ENCODE data around the gene TSPAN7.
A peak's percentile ranks its signal among the peaks of the same experiment; 100 is the strongest.

The TSPAN7 gene, protein sequence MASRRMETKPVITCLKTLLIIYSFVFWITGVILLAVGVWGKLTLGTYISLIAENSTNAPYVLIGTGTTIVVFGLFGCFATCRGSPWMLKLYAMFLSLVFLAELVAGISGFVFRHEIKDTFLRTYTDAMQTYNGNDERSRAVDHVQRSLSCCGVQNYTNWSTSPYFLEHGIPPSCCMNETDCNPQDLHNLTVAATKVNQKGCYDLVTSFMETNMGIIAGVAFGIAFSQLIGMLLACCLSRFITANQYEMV

DNA sequence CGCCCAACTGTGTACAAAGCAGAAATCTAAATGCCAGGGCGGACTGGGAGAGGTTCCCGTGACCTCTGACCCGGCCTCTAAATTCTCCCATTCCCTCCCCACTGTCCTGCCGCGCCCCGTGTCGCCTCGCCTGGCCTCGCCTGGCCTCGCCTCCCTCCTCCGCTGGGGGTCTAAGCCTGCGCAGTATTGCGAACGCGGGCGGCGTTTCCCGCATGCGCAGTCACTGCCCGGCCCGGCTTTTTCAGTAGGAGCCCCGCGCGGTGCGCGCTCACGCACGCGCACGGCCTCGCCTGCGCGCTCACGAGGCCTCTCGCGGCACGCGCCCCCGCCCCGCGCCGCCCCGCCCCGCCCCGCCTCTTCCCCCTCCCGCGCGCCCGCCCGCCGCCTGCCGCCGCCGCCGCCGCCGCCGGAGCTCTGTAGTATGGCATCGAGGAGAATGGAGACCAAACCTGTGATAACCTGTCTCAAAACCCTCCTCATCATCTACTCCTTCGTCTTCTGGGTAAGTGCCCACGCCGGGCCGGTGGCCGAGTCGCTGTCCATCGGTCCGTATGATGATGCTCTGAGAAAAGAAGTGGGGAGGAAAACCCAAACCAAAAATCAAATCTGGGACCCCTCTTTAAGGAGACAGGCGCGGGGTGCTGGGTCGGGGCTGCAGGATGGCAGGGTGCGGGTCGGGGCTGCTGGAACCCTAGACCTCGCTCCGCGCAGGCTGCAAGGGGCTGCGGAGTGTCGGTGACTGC, at the start of gene TSPAN7:
Gene TSPAN7, plus strand, starts transcription at position 417 of the 743 bp plus-strand sequence. Its CDS starts 5 bp downstream, at position 422.
- DNase-seq = peak; percentile 70 to 97 (median 74)
- intact Hi-C loops (cut with DNase I) = no loop called here

DNA sequence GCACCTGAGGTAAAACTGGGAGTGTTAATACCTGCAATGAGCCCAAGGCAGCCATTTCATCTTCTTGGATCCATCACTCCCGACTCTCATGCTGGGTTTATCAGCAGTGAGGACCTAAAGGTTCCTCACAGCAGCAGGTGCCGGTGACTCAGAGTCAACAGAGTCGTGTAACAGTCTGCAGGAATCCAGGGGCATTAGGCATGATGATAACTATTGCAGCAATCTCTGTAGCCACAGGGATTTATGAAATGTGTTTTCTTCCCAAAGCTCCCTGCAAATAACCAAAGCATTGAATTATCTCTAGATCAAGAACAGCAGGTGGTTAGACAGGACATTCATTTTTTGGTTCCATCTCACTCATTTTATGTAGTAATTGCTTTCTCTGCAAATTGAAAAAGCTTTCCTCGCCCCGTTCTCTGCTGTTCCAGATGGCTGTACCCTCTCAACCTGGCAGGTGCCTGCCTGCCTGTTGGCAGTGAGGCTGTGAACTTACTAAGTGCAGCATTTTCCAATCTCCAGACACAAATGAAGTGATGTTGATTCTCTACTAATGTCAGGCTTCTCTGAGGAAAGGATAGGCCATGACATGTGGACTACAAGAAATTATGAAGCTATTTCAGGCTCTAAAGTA, 48.1 kb upstream of the TSPAN7 start:
- intact Hi-C loops (cut with DNase I) = no loop called here
- peak in 4 of 10 donors; percentile 14 to 80 (median 72) for DNase-seq

DNA sequence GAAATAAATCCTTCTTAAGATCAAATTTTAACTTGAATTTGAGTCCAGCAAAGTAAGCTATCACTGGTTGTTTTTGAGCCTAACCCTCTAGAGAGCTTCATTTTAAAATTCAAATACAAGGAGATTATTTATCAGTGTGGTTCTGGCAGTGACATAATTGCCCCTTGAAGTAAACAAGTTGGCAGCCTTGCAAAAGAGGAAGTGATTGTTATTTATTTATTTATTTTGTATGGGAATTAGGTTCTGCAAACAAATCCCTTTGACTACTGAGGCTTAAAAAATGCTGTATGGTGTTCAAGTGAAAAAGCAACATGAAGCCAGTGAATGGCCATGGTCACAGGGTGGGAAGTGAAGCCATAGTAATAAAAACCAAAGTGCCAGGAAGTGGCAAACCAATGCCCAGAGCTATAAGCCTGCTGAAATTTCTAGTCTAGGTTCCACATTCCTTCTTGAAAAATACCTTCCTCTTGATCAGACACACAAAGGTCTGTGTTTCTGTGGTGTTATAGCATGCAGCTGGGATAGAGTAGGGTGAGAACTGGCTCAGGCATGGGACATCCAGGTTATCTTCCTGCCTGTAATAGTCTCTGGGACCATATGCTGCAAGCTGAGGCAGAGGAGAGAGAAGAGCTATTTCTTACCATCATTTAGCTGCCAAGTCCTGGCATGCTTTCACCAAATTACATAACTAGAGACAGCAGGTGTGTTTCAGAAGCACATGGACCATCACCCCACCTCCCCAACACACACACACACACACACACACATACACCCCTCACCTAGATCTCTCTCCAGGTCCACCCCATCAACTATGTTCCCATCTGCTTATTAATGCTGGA, 47.1 kb upstream of the TSPAN7 start:
- DNase-seq = no peak
- intact Hi-C loops (cut with DNase I) = no loop called here

DNA sequence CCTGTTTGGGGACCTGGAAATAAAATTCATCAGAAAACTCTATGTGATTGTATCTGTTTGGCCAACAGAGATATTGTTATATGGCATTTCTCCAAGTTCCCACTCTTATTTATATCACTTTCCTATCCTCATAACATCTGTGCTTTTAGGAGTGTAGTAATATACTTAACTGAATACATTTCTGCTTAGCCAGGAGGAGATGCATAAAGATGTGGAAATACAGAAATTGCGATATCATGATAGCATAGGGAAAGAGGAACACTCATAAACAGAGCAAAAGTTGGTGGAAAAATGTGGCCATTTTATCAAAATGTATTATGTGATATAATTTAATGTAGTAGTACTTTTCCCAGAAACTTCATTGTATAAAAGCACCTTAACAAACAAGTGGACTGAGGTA, 46.1 kb upstream of the TSPAN7 start:
- intact Hi-C loops (cut with DNase I) = no loop called here

DNA sequence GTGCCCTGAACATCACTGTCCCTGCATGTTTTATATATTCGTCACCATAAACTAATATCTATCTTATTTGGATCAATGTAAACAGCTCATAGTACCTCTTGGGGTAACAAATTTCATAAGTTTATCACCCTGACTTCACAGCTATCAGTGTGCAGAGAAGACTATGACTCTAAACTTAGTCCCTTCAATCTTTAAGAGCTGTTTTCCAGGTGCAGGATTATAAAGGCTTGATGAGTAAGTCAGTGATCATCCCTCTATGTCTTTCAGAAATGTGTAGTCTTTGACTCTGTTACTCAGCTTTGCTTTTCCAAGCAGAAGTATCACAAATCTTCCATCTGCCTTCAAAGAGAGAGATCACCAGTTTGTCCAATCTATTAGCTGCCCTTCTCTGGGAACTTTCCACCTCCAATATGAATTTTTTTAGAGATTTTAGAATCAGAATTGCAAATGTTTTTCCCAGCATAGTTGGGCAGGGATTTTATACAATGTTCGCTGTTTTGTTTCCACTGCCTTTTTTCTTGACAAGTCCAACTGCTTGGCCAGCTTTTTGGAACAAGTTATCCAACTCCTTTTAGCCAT, 45.1 kb upstream of the TSPAN7 start:
- intact Hi-C loops (cut with DNase I) = no loop called here

More for the DNA sequence above, 46.1 kb upstream of the TSPAN7 start:
- no peak for DNase-seq

DNA sequence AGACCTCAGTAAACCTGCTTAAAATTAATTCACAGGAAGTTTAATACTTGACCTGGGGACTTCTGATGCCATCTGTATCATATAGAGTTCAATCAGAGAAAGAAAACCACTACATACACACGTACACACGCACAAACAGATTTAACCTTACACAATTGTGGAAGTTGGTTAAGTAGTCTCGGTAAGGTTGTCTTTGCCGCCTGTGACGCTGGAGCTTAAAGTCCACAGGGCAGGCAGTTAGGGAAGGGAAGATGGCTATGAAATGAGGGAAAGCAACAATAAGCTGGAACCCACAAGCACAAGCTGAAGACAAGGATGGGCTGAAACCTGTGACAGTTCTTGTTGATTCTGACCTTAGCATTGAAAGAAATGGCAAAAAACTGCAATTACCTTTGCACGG, 41.7 kb upstream of the TSPAN7 start:
- no peak for DNase-seq
- intact Hi-C loops (cut with DNase I) = no loop called here

More for the DNA sequence above, 45.1 kb upstream of the TSPAN7 start:
- DNase-seq = no peak

DNA sequence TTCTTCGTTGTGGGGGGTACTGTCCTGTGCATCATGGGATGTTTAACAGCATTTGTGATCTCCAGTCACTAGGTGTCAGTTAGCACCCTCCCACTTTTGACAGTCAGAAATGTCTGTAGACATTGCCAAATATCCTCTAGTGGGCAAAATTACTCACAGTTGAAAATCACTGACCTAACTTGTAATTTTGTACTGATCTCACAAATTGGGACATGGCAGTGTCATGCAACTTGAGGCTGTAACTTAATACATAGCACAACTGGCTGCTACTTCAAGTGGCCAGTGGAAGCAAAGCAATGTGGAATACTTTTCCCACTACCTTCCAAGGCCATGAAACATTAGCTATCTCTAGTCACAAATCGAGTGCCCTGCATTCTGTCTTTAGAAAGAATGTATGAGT, 23.2 kb upstream of the TSPAN7 start:
- DNase-seq = no peak
- intact Hi-C loops (cut with DNase I) = no loop called here

DNA sequence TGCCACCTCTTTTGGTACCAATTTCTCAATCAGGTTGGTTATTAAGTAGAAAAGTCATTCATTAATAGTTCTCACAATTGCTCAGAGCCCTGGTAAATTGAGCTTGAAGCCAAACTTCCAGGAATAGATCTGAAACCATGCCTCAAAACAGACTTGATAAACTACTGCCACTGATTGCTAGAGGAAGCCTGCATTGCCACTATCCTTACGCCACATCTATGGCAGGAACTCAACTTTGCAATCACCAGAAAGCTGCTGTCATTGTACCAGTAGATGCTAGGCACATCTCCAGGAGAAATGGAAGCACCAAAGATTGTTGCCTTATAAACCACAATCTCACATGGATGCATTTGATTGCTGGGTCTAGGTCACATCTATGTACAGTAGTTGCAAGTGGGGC, 21.6 kb upstream of the TSPAN7 start:
- intact Hi-C loops (cut with DNase I) = no loop called here
- DNase-seq = no peak

DNA sequence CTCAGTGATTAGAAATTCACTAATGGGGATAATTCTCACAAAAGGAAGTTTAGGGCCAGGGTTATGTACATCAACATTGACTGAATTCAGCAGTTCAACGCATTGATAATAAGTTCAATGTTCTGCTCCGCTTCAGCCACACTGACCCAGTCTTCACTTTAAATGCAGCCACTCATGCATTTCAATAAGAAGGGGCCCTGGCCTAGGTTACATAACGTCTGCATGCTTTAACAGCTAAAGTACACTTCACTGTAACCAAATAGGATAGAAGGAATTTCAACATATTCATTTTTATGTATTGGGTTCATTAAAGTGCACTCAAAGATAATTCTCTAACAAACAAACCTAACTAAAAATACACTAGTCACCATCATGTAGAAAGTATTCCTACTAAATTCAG, 12.8 kb upstream of the TSPAN7 start:
- DNase-seq = no peak
- intact Hi-C loops (cut with DNase I) = no loop called here

DNA sequence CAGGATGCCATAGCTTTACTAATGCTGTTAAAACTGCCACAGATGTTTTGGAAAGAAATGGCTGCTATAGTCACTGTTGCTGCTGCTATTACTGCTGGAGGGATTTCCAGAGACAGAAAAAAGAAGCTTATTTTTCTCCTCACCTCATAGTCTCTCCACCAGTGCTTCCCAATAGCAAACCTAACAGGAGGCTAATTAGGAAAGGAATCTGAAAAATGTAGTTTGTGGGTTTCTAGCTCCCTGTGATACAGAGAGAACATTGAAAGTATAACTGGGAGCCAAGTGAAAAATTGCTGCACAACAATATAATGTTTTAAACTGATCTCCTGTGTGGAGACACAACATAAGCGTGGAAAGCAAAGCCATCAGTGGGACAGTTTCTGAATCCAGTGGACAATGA, 8.6 kb upstream of the TSPAN7 start:
- no peak for DNase-seq
- intact Hi-C loops (cut with DNase I) = no loop called here

DNA sequence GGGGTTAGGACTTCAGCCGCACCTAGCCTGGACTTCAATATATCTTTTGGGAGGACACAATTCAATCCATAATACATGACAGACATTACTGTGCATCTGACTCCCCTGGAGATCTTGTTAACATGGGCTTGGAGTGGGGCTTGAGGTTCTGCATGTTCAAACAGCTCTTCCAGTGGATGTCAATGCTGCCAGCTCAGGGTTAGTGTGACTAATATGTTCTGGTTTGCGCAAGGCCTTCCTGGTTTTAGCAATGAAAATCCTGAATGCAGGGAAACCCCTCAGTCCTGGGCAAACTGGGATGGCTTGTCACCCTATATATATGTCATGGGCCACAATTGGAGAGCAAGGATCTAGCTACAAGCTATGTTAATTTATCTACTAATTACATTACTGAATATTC, 2.7 kb upstream of the TSPAN7 start:
- no peak for DNase-seq
- intact Hi-C loops (cut with DNase I) = no loop called here

DNA sequence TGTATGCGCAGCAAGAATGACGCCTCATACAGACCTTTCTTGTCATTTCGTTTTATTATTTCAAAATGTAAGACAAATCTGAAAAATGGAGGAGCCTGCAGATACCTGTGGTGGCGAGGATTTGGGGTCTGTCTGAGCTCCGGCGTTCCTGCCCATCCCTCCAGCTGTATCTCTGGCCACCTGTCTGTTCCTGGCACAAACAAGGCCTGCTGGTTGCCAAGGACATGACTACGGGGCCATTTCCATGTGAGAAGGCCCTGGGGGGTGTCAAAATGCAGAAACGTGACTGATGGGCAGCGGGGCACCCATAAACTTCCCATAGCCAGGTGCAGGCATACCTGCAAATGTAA, 591 bp upstream of the TSPAN7 start:
- intact Hi-C loops (cut with DNase I) = no loop called here
- peak in 1 of 10 donors; percentile 64 for DNase-seq

DNA sequence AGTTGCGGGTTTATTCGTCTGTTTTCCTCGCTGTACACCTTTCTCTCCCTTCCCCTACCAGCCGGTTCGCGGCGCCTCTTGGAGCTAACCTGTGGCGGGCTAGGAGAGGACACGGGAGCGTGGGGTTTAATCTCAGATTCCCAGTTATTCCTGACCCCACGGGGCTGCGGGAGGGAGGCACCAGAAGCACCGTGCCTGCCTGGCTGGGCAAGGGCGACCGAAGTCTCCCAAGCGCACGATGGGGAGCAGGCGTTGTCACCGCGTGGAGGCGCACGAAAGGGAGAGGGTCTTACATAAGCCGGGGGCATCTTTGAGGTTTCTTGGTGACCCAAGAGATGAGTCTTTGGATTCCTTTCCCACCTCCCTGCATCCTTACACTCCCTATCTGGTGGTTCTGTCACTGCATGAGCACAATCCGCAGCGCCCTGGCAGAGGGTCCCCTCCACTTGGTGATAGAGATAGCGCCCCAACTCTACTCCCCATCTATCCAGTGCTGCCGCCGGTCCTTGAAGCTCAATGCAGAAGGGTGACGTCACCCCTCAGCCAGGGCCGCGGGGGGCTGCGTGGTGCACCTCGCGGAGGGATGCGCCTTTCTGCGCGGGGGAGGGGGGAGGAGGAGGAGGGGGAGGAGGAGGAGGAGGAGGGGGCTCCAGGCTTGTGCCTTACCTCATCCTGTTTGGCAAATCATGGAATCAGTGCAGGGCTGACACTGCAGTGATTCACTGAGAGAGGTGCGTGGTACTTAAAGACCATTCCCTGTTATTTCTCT, 793 bp downstream of the TSPAN7 start:
- intact Hi-C loops (cut with DNase I) = no loop called here
- DNase-seq = peak; percentile 19 to 92 (median 52)

DNA sequence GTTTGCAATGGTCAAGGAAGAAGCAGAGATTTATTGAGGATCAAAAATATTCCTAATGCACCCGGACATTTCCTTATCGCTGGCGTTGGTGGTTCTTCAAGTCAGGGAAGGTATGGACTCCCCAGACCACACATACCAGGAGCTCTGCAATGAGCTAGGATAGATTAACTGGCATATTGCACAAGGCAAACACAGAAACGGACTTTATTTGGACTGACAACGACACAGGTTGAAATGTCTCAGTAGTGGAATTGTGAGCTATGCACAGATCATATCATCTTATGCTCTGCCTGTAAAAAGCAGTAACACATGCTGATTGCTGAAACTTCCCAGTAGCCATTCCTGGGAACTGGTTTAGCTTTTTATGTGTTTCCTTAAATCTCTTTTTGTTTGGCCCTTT, 1.7 kb downstream of the TSPAN7 start:
- intact Hi-C loops (cut with DNase I) = no loop called here
- no peak for DNase-seq

DNA sequence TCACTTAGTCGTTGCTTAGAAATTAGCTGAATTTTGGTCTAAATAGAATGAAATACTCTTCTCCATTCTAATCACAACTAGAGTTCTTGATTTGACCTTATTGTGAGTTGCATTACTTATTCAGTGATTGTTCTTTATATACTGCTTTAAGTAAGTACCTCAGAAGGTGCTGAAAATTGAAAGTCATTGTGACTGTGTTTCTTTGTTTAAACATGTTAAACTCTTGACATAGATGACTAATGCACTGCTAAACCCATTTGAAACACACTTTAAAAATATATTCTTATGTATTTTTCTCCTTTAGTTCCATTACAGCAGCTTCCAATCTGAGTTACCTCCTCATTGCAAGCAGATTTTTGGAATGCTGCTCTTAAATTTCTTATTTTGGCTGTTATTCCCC, 9.1 kb downstream of the TSPAN7 start:
- intact Hi-C loops (cut with DNase I) = no loop called here

DNA sequence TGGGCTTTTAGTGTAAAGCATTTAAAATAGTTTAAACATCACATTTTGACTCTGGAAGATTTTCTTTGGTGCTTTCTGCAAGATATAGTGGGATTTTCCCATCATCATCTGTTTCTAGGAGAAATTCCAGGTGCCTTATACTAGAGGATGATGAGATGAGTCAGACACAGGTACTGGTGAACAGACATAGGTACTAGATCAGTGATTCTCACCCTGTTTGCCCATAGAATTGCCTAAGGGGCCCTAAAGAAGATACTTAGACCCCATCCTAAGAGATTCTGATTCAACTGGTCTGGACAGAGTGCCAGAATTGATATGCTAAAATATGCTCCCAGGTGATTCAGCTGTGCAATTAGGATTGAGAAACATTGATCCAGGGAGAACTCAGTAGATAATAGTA, 9.7 kb downstream of the TSPAN7 start:
- DNase-seq = no peak
- intact Hi-C loops (cut with DNase I) = no loop called here

More for the DNA sequence above, 9.1 kb downstream of the TSPAN7 start:
- no peak for DNase-seq

DNA sequence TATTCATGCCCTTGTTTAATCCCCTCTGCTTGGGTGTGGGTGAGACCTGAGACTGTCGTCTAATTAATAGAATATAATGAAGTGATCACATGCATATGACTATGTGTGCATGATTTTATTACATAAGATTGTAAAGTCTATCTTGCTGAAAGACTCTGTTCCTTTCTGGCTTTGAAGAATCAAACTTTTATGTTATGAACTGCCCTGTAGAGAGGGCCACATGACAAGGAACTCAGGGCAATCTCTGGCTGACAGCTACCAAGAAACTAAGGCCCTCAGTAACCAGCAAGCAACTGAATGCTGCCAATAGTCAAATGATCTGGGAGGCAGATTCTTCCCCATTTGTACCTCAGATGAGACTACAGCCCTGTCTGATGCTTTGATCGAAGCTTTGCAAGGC, 13.5 kb downstream of the TSPAN7 start:
- intact Hi-C loops (cut with DNase I) = no loop called here
- DNase-seq = no peak

DNA sequence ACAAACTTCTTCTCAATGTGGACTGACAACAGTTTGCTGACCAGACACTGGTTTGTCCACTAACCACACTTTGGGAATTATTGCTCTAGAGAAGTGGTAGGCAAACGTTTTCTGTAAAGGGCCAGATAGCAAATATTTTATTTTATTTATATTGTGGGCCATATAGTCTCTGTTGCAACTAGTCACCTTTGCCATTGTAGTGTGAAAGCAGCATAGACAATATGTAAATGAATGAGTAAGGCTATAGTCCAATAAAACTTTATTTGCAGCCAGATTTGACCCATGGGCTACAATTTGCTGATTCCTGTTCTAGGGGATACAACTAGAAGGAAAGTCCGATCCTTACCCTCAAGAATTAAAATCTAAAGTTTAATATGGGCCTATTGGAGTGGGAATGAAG, 14.5 kb downstream of the TSPAN7 start:
- DNase-seq = no peak
- intact Hi-C loops (cut with DNase I) = no loop called here

DNA sequence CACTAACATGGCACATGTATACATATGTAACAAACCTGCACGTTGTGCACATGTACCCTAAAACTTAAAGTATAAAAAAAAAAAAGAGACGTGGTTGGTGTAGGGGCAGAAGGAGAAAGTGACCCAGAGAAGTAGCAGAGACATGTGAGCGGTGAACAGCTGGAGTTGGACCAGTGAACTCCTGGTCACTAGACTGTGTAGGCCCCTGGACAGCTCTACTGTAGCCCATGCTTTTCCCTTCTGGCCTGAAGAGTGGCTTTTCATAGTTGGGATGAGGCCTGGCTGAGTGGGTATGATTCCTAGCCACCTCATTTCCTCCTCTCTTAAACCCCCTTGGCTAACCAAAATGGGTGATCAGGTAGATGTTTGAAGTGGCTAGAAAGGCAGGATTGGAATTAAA, 16.4 kb downstream of the TSPAN7 start:
- DNase-seq = no peak
- intact Hi-C loops (cut with DNase I) = no loop called here

DNA sequence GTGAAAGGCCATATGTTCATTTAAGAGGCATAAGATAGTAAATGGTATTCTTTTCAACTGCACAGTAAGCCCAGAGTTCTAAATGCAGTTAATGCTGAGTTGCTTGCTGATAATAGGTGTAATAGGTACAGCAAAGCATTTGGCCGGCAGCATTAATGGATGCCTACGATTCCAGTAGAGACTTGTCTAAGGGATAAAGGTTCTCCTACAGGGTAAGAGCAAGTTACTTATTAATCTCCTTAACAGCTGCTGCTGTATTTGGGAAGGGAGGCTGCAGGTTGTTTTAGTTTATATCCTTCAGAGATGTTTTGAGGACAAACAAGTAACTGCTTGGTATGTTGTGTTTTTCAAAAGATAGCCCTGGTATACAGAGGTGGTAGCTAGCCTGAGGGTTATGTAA, 16.8 kb downstream of the TSPAN7 start:
- intact Hi-C loops (cut with DNase I) = no loop called here
- no peak for DNase-seq
